H1 (cell line): ENCODE results near the gene NXPH3. TPM values are rescaled to one million over a fixed set of nuclear protein-coding genes. Genes with fewer than 3 reads are reported as not detected.

Experiments used
- CTCF ChIA-PET: fragments of 300-600 bp; sonication (Branson Sonifier 250); formaldehyde crosslinking; loops from one replicate; lab custom pipeline; 2021; ENCODE audit not compliant: partially characterized antibody; lab: Charles Lee
- POLR2A ChIA-PET: fragments of 300-600 bp; sonication (Branson Sonifier 250); formaldehyde crosslinking; loops from one replicate; lab custom pipeline; 2021; ENCODE audit warnings: inconsistent platforms; ENCODE audit not compliant: partially characterized antibody; lab: Charles Lee
- DNase-seq, 2 experiments: peaks; one replicate each; pipeline versions ENCODE4 v3.0.0 to v3.0.0-alpha.2; 2010 to 2022; ENCODE audit warnings: low spot score in 2 of 2, low read depth in 1 of 2, mixed read lengths in 1 of 2
- FAIRE-seq: peaks from 2 replicates; lab custom pipeline; 2011; peaks lifted over from hg19 to GRCh38; lab: Jason Lieb, UNC
- H2AFZ ChIP-seq: 2 replicates; pipeline ENCODE4 v1.8.1; 2012; ENCODE audit warnings: low read length, inconsistent platforms
- H2AK5ac ChIP-seq: 2 replicates; pipeline ENCODE4 v1.6.1; 2013; ENCODE audit warnings: low read depth, low read length
- H2BK120ac ChIP-seq: replicated peaks from 2 replicates; pipeline ENCODE3; 2013; ENCODE audit warnings: low read depth, low read length, inconsistent platforms
- H2BK12ac ChIP-seq: 2 replicates; pipeline ENCODE4 v1.6.1; 2013; ENCODE audit warnings: low read depth, low read length
- H2BK15ac ChIP-seq: 2 replicates; pipeline ENCODE4 v1.6.1; 2013; ENCODE audit warnings: low read length
- H2BK20ac ChIP-seq: 2 replicates; pipeline ENCODE4 v1.6.1; 2013; ENCODE audit warnings: low read length
- H2BK5ac ChIP-seq: 2 replicates; pipeline ENCODE4 v1.6.1; 2013; ENCODE audit warnings: low read depth, low read length
- H3K14ac ChIP-seq: 2 replicates; pipeline ENCODE4 v1.6.1; 2013; ENCODE audit warnings: inconsistent platforms; ENCODE audit not compliant: insufficient read length
- H3K18ac ChIP-seq: 2 replicates; pipeline ENCODE4 v1.6.1; 2013; ENCODE audit warnings: low read length; ENCODE audit errors: extremely low read depth
- H3K23ac ChIP-seq: 2 replicates; pipeline ENCODE4 v1.6.1; 2013; ENCODE audit warnings: inconsistent platforms; ENCODE audit not compliant: insufficient read length
- H3K23me2 ChIP-seq: 2 replicates; pipeline ENCODE4 v1.6.1; 2013; ENCODE audit warnings: low read depth, low read length
- H3K27ac ChIP-seq: 2 replicates; pipeline ENCODE4 v1.6.1; 2011; ENCODE audit warnings: low read depth, low read length, inconsistent platforms
- H3K27me3 ChIP-seq, 4 experiments: replicated peaks in 1 of 4; 1 replicate in 1 of 4; 2 replicates in 3 of 4; pipeline versions ENCODE4 v1.6.1 to v1.8.1; 2011 to 2013; ENCODE audit warnings: low read length in 3 of 4, mild to moderate bottlenecking in 3 of 4, inconsistent platforms in 2 of 4, mixed read lengths in 2 of 4, moderate library complexity in 1 of 4; ENCODE audit not compliant: control insufficient read depth in 3 of 4, insufficient read depth in 3 of 4; ENCODE audit errors: extremely low read depth in 1 of 4
- H3K36me3 ChIP-seq, 4 experiments: 2 replicates each; pipeline versions ENCODE4 v1.6.1 to v1.8.1; 2011 to 2013; ENCODE audit warnings: mild to moderate bottlenecking in 4 of 4, low read length in 3 of 4, moderate library complexity in 2 of 4, control low read depth in 1 of 4, inconsistent platforms in 1 of 4; ENCODE audit not compliant: insufficient read depth in 4 of 4, control insufficient read depth in 2 of 4
- H3K4ac ChIP-seq: replicated peaks from 2 replicates; pipeline ENCODE3; 2013; ENCODE audit warnings: low read length, low read depth, mixed read lengths, inconsistent platforms; ENCODE audit not compliant: insufficient read length
- H3K4me1 ChIP-seq, 4 experiments: replicated peaks in 1 of 4; 1 replicate in 1 of 4; 2 replicates in 3 of 4; pipeline versions ENCODE4 v1.6.1 to v1.8.1; 2011 to 2013; ENCODE audit warnings: low read length in 3 of 4, inconsistent platforms in 2 of 4, mixed read lengths in 1 of 4; ENCODE audit not compliant: insufficient read depth in 4 of 4, control insufficient read depth in 3 of 4
- H3K4me2 ChIP-seq, 2 experiments: 2 replicates each; pipeline versions ENCODE4 v1.6.1 to v1.8.1; 2011 to 2013; ENCODE audit warnings: low read depth in 2 of 2, low read length in 2 of 2, control low read depth in 1 of 2, inconsistent platforms in 1 of 2, mild to moderate bottlenecking in 1 of 2; ENCODE audit not compliant: insufficient read depth in 1 of 2
- H3K4me3 ChIP-seq, 4 experiments: fragments of 200-600, 300-600 bp in 1 of 4; sonication (generic), shearing (Covaris generic), sonication (Bioruptor Twin) in 1 of 4; 2 replicates each; pipeline versions ENCODE4 v1.5.1 to v1.8.1; 2011 to 2016; ENCODE audit warnings: low read length in 4 of 4, low read depth in 3 of 4, control low read depth in 2 of 4, inconsistent platforms in 2 of 4, mild to moderate bottlenecking in 2 of 4, mixed read lengths in 1 of 4, moderate library complexity in 1 of 4; ENCODE audit not compliant: insufficient read depth in 2 of 4; ENCODE audit errors: extremely low read depth in 1 of 4
- H3K56ac ChIP-seq: replicated peaks from 2 replicates; pipeline ENCODE3; 2013; ENCODE audit warnings: low read depth, mild to moderate bottlenecking, mixed read lengths, low read length, inconsistent platforms; ENCODE audit not compliant: insufficient read length
- H3K79me1 ChIP-seq: 2 replicates; pipeline ENCODE4 v1.6.1; 2013; ENCODE audit warnings: low read depth, low read length, control low read depth
- H3K79me2 ChIP-seq, 2 experiments: 2 replicates each; pipeline versions ENCODE4 v1.6.1 to v1.8.1; 2012 to 2013; ENCODE audit warnings: low read length in 2 of 2, mild to moderate bottlenecking in 2 of 2, inconsistent platforms in 1 of 2; ENCODE audit not compliant: insufficient read depth in 2 of 2, control insufficient read depth in 1 of 2
- H3K9ac ChIP-seq, 4 experiments: replicated peaks in 1 of 4; 1 replicate in 1 of 4; 2 replicates in 3 of 4; pipeline versions ENCODE4 v1.6.1 to v1.8.1; 2011 to 2013; ENCODE audit warnings: low read depth in 3 of 4, low read length in 3 of 4, control low read depth in 2 of 4, mild to moderate bottlenecking in 2 of 4, moderate library complexity in 2 of 4, inconsistent platforms in 1 of 4; ENCODE audit errors: extremely low read depth in 1 of 4
- H3K9me3 ChIP-seq, 2 experiments: 2 replicates each; pipeline versions ENCODE4 v1.6.1 to v1.8.1; 2012 to 2013; ENCODE audit warnings: mild to moderate bottlenecking in 2 of 2, moderate library complexity in 2 of 2, control low read depth in 1 of 2, inconsistent platforms in 1 of 2, low read depth in 1 of 2, low read length in 1 of 2, mixed read lengths in 1 of 2; ENCODE audit not compliant: insufficient read depth in 2 of 2
- H4K20me1 ChIP-seq, 2 experiments: replicated peaks in 1 of 2; 2 replicates each; pipeline versions ENCODE3 to v1.8.1; 2011 to 2013; ENCODE audit warnings: inconsistent platforms in 2 of 2, low read length in 2 of 2, mild to moderate bottlenecking in 1 of 2; ENCODE audit not compliant: insufficient read depth in 2 of 2, control insufficient read depth in 1 of 2
- H4K5ac ChIP-seq: 2 replicates; pipeline ENCODE4 v1.6.1; 2013; ENCODE audit warnings: low read length, low read depth, mixed read lengths, inconsistent platforms; ENCODE audit not compliant: insufficient read length
- H4K8ac ChIP-seq: 2 replicates; pipeline ENCODE4 v1.8.0; 2013; ENCODE audit warnings: mild to moderate bottlenecking, moderate library complexity, low read length, inconsistent platforms; ENCODE audit not compliant: insufficient read depth; ENCODE audit errors: extremely low read depth
- H4K91ac ChIP-seq: replicated peaks from 2 replicates; pipeline ENCODE3; 2013; ENCODE audit warnings: low read length, mixed read lengths, inconsistent platforms; ENCODE audit not compliant: insufficient read length
- FOSL1 ChIP-seq: IDR thresholded peaks from 2 replicates; pipeline ENCODE4 v1.6.1; 2011; ENCODE audit warnings: mild to moderate bottlenecking, low read depth, low read length, moderate library complexity; ENCODE audit not compliant: insufficient read depth
- WGBS, 2 experiments: shearing (Covaris generic) in 1 of 2; methylation state at CpG; one replicate each; pipeline versions ENCODE4 v1.1.6 to v1.1.7; 2013 to 2015; ENCODE audit warnings: low lambda C conversion rate in 2 of 2, mixed read lengths in 2 of 2, inconsistent platforms in 1 of 2, low coverage in 1 of 2, missing lambda C conversion rate in 1 of 2; ENCODE audit not compliant: insufficient replicate concordance in 2 of 2, insufficient coverage in 1 of 2, insufficient read length in 1 of 2; ENCODE audit errors: extremely low coverage in 1 of 2, missing lambda C conversion rate in 1 of 2; 5-methylcytosine and 5-hydroxymethylcytosine counted together
- polyA plus RNA-seq, 7 experiments: library from polyadenylated mRNA; depleted of rRNA in 3 of 7; stranded (reverse) in 5 of 7; unstranded in 2 of 7; fragments of >200 nt in 5 of 7; fragments of 200-250 nt in 2 of 7; gene quantifications; 1 replicate in 5 of 7; 2 replicates in 1 of 7; 4 replicates in 1 of 7; pipeline versions ENCODE4 v1.2.1 to v1.2.3, GENCODE V29; 2011 to 2013; ENCODE audit warnings: missing spikeins in 2 of 7, mixed read lengths in 2 of 7
- total RNA-seq: library from RNA; stranded (reverse); fragmentation: NEBNext Ultra II Directional; extraction: Animal tissue kit (Norgen Biotek cat#: 25700); gene quantifications from 2 replicates; pipeline ENCODE4 v1.2.1, GENCODE V29; 2021

NXPH3 gene
- total and polyA plus RNA-seq, 2 of the 8 experiments (the other 6 are each of a cell fraction or from before 2014, with no cell fraction given) = 2.5 to 3.7 TPM

GRCh38 chr17:49527927-49528651 is 47.6 kb upstream of the NXPH3 start:
- H3K4me1 ChIP-seq = peaks cover 0 to 6% (median 0%) of the 10 kb centered on the region in 4 experiments; a peak in 3 of 7 replicates
- H2BK15ac ChIP-seq = no peak overlapping the region
- no peak overlapping the region for H2AK5ac ChIP-seq
- H4K5ac ChIP-seq = no peak overlapping the region
- H3K9me3 ChIP-seq = no peaks in the 10 kb centered on the region
- no peaks in the 10 kb centered on the region for H3K79me2 ChIP-seq
- no peaks in the 10 kb centered on the region for H3K36me3 ChIP-seq
- no peak overlapping the region for H2BK20ac ChIP-seq
- H3K27ac ChIP-seq = no peak overlapping the region
- no peak overlapping the region for H2BK120ac ChIP-seq
- H2BK5ac ChIP-seq = no peak overlapping the region
- no peaks in the 10 kb centered on the region for H3K23me2 ChIP-seq
- no peak for TF ChIP-seq FOSL1
- ChIA-PET POLR2A (no interaction called here), CTCF (interaction anchor here (0.6 to 2.1 kb wide), 8 partner anchors 11 to 162 kb away, joined by 3 to 8 read pairs (median 6); no protein-coding TSS in a partner anchor)
- H4K8ac ChIP-seq = no peak overlapping the region
- no peak overlapping the region for H3K4ac ChIP-seq
- no peaks in the 10 kb centered on the region for H3K79me1 ChIP-seq
- no peak overlapping the region for H3K18ac ChIP-seq
- no peak overlapping the region for H2BK12ac ChIP-seq
- no peak overlapping the region for H3K4me3 ChIP-seq
- H2AFZ ChIP-seq = no peak overlapping the region
- no peak overlapping the region for H3K9ac ChIP-seq
- FAIRE-seq (no peak), DNase-seq (no peak)
- 87% methylated on average over 7 of the region's 11 CpGs; no CpG with 5 or more reads in 1 of the 2 experiments for WGBS, 2 experiments
- no peak overlapping the region for H4K91ac ChIP-seq
- no peak overlapping the region for H3K14ac ChIP-seq
- H3K56ac ChIP-seq = no peak overlapping the region
- no peaks in the 10 kb centered on the region for H3K27me3 ChIP-seq
- H4K20me1 ChIP-seq = no peaks in the 10 kb centered on the region
- H3K4me2 ChIP-seq = no peak overlapping the region
- no peak overlapping the region for H3K23ac ChIP-seq
